Mesenteric fat pad (tissue), 1 donor: ENCODE results near the gene GLTP. TPM values are rescaled to one million over a fixed set of nuclear protein-coding genes. Genes with fewer than 3 reads are reported as not detected.

ENCODE experiments used
- DNase-seq: peaks from one replicate; pipeline ENCODE4 v3.0.0-alpha.2; 2020; ENCODE audit warnings: low spot score
- total RNA-seq: library from RNA; stranded (reverse); fragmentation: NEBNext Ultra II Directional; extraction: Animal tissue kit (Norgen Biotek cat#: 25700); gene quantifications from one replicate; pipeline ENCODE4 v1.2.1, GENCODE V29; 2021
- donor health status: DM: yes; HTN: yes; CAD: no.

GLTP gene
- total RNA-seq, 1 donor from 2014 or later, result 31.4 TPM

DNA sequence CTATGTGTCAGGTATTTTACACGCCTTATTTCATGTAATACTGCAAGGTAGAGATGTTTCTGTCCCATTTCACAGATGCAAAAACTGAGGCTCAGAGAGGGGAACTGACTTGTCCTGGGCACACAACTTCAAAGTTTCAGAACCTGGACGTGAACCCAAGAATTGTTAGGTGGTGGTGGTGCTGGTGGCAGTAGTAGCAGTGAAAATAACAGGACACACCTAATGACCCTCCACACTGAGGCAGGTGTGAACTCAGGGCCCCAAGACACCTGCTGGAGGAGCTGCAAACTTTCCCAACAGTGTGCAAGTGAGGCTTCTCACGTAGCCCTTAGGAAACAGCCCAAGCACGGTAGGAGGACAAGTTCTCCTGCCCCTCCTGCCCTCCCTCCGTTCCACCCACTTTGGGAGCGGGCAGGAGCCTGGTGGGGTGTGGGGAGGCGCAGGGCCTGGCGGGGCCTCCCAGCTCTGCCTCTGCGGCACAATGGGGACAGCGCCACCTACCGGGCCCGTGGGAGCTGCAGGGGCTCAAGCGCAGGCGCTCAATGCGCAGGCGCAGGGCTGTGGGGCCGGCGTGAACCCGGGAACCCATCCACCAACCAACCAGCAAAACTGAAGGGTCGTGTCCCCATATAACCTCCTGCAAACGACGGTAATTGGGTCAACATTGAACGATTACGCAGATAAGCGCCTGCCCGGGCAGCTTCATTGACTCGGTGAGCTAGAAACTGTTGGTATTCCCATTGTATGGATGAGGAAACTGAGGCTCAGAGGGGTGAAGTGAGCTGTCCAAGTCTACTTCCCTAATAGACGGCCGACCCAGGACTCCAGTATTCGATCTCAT is 35.1 kb downstream of the GLTP start:
- peak; percentile 96 for DNase-seq

DNA sequence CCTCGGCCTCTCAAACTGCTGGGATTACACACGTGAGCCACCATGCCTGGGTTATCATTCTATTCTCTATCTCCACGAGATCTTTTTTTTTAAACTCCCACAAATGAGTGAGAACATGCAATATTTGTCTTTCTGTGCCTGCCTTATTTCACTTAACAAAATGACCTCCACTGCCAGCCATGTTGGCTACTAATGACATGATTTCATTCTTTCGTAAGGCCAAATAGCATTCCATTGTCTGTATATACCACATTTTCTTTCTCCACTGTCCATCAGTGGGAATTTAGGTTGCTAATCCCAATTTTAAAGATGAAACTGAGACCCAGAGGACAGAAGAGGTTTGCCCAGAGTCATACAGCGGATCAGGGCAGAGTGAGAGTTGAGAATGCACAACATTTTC is 36.2 kb downstream of the GLTP start:
- DNase-seq, result no peak

DNA sequence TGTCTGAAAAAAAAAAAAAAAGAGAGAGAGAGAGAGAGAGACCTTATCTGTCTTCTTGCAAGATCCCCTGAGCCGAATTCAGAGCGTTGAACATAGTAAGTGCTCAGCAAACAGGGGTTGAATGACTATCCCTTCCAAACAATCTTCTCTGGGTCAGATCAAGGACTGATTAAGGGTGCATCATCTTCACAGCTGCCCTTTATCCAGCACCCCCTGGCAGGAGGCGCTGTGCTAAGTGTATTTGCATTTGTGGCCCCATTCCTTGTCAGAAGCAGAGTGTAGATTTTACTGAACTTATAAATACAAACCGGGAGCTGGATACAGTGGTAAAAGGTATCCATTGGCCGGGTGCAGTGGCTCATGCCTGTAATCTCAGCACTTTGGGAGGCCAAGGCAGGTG is 38.3 kb downstream of the GLTP start:
- no peak for DNase-seq

DNA sequence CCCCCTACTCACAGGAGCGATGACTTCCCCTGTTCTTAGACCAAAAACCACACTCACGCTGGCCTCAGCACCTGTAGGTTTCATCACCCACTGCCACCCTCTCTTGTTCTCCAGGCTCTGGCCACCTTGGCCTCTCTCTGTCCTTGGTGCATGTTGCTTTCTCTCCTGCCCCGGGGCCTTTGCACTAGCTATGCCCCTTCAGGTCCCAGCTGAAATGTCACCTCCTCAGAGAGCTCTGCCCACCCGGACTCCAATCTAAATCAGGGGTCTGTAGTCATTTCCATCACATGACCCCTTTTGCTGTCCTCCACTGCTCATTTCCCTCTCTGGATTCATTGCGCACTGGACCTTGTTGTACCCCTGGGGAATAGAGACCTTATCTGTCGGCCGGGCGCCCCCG is 39.0 kb downstream of the GLTP start:
- no peak for DNase-seq

DNA sequence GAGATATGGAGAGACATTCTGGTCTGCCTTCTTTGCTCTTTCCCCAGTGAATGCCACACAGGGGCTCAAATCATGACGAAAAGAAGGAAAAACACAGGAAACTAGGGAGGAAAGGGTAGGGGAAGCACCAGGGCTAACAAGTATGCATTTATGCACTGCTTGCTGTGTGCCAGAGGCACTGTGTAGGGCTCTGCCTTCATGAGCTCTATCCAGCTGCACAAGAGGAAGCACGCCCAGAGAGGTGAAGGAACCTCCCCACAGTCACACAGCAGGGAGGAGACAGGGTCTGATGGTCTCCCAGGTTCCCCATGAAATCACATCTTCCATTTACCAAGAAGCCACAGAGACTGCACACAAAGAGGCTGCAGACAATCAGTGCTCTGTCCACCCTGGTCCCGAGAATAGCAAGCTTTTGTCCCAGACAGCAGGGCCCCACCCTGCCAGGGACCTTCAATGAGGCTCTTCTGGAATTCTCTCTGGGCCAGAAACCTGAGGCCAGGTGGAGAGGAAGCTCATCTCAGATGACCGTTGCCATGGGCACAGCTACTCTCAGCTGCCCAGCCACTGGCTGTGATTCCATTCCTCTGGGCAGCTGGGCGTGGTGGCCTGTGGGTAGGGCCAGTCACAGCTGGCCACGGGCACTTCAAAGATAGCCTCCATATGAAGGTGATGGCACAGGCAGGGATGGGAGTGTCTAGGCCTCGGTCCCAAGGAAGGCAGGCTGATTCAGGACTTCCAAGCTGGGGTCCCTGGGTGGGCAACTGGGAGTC is 39.9 kb downstream of the GLTP start:
- no peak for DNase-seq

DNA sequence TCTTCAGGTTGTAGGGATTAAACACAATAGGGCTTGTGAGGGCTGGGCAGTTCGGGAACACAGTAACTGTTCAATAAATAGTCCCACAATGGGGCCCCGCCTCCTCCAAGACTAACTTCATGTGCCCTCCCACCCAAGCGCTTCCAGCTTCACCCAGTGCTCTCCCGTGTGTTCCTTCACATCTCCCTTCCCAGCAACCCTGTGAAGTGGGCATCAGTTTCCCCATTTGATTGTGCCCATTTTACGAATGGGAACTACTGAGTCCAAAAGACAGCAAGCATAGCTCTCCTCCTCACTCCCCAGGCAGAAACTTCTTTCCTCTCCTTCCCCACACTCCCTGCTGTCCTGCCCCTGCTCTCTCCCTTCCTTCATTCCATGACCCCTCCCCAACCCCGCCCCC is 40.9 kb downstream of the GLTP start:
- no peak for DNase-seq

DNA sequence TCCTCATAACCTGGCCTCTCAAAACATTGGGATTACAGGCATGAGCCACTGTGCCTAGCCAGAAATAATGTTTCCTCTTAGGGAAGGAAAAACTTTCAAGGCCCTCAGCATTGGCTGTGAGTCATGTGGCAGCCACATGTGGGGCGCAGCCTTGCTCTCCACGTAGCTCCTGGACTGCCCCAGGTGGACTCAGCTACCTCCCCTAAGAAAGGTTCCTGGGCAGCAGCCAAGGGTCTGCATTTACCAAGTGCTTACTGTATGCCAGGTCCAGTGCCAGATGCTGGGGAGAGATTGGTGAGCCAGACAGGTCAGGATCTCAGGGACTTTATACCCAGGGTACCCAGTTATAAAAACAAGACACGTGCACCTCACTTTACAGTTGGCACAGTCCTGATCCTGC is 43.4 kb downstream of the GLTP start:
- DNase-seq, result no peak

DNA sequence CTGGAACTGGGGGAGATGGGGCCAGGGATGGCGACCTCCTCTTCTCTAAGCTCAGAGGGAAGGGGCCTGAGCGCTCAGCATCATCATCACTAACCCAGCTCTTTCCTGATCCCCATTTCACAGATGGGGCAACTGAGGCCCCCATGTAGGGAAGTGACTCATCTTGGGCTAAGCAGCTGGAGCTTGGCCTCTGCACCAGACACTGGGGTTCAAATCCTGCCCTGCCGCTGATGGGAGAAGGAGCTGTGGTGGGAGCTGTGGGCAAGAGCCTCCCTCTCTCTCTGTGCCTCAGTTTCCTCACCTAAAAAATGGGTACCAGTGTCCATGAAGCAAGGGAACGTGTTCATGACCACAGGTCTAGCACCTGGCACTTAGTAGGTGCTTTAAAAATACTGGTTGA is 44.5 kb downstream of the GLTP start:
- no peak for DNase-seq

DNA sequence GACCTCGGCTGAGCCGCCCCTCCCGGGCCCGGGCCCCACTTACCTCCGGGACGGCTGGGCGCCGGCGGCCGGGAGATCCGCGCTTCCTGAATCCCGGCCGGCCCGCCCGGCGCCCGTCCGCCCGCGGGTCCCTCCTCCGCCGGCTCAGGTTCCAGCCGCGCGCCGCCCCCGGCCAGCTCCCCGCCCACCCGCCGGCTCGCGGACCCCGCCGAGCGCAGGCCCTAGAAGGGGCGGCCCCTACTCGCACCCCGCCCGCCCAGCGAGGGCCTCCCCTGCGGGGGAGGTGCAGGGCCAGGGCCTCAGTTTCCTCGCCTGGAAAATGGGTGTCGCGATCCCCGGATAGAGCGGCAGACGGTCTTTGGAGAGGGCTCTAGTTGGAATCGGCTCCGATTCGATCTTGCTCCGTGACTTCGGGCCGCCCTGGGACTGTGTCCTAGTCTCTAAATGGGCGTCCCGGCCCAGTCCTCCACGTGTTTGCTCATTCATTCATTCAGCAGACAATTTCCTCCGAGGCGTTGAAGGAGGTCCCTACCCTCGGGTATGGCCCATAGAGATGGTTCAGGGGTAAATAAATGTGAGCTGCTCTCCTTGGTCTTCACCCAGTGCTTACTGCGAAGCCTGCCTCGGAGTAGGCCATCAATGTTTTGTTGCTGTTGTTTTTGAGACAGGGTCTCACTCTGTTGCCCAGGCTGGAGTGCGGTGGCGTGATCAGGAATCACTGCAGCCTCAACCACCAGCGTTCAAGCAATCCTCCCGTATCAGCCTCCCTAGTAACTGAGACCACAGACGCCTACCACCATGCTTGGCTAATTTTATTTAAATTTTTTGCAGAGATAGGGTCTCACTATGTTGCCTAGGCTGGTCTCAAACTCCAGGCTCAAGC is 46.8 kb downstream of the GLTP start, which contains the start of gene TRPV4:
Gene TRPV4 (minus strand): TSS at position 92 of the 883 bp plus-strand sequence. CDS start 18,602 bp downstream, outside the sequence.
- no peak for DNase-seq

DNA sequence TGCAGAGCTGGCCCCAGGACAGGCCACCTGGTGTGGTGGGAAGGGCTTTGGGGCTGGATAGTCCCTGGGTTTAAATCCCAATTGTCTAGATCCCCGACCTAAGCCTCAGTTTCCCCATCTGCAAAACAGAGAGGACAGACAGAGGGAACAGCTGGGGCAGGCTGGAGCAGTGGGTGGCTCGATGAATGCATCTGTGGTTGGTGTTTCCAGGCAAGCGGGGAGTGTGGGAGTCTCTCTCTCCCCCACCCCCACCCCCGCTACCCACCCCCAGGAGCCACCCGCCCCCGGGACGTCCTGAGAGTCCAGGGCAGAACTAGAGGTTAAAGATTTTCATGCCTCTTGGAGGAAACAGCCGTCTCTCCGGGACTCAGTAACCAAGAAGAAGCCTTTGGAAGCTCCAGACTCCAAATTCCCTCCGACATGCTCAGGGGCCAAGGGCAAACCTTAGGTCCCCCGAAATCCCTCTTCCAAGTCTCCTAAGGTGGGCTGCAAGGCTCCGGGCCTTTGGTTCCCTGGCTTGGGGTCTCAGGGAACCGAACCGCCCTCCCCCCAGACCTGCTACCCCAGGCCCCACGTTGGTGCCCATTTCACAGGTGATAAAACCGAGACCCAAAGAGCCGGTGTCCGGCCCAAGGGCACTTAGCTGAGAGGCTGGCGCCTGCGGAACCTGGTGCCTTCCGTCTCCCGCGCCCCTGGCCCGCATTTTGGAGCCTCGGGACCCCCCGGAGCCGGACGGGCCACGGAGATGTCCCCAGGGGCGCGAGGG is 47.6 kb downstream of the GLTP start:
- DNase-seq, result no peak

DNA sequence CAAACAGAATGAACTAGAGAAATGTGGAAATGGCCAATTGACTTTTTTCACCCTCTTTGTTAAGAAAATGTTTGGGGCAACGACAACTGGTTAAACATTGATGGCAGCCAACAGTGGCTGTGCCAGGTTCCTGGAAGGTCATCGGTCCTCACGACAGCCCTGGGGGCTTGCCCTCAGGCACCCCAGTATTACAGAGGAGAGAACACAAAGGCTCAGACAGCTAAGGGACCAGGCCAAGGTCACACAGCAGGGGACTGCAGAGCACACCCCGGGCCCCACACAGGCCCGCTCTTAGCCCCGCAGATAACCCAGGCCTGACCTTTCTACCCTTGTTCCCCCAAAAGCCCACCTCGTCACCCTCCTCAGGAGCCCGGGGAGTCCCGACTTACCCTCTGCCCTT is 48.4 kb downstream of the GLTP start:
- no peak for DNase-seq

DNA sequence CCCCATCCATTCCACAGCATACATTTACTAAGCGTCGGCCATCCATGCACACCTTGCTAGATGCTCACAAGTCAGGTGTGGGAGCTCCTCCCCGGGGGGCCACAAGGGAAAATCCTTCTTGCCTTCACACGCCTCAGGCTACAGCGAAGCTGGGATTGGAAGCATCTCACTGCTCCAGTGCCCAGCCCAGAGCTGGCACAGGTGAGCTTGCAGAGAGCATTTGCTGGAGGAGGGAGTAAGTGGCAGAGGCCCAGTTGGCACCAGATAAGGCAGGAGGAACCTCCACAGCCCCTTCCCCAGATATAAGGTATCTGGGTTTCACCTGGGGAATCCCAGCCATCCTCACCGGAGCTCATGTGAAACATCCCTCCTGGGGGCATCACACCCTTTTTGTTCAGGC is 49.0 kb downstream of the GLTP start:
- no peak for DNase-seq

DNA sequence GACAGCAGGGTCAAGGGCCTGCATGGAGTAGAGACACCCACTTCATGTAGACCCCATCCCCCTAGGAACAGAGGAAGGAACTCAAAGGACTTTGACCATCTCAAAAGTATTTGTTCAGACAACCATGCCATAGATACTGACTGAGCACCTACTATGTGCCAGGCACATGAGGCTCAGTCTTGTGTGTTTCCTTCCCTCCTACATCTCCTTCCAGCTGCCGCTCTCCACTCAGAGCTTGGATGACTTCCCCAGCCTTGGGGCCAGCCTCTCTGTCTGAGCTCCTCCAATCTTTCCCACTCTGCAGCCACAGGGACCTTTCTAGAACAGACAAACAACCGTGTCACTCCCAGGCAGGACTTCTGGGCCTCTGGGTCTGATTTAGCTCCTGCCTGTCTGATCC is 49.6 kb downstream of the GLTP start:
- no peak for DNase-seq

DNA sequence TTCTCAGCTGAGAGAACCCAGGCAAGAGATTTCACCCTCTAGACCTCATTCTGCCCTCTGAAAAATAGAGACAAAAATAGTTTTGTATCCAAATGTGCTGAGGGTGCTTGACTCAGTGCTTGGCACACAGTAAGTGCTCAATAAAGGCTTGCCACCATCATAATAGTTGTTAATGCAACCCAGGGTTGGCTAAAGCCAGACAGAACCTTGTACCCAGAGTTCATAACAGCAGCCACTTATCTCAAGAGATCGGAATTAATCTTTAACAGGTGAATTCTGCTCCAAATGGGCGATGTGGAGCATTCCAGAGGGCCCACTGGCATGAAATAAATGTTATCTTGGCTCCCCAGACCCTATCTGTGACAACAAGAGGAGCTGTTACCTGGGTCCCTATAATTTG is 50.1 kb downstream of the GLTP start:
- no peak for DNase-seq

DNA sequence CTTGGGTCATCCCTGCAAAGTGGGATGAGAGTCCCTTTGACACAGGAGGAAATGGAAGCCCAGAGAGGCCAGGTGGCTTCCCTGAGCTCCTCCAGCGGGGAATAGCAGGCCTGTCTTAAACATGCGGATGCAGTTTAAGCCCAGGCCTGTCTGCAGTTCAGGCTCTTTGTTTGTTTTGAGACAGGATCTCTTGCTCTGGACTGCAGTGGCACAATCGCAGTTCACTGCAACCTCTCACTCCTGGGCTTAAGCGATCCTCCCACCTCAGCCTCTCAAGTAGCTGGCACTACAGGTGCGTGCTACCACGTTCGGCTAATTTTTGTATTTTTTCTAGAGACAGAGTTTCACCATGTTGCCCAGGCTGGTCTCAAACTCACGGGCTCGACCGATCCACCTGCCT is 50.7 kb downstream of the GLTP start:
- DNase-seq, result no peak

DNA sequence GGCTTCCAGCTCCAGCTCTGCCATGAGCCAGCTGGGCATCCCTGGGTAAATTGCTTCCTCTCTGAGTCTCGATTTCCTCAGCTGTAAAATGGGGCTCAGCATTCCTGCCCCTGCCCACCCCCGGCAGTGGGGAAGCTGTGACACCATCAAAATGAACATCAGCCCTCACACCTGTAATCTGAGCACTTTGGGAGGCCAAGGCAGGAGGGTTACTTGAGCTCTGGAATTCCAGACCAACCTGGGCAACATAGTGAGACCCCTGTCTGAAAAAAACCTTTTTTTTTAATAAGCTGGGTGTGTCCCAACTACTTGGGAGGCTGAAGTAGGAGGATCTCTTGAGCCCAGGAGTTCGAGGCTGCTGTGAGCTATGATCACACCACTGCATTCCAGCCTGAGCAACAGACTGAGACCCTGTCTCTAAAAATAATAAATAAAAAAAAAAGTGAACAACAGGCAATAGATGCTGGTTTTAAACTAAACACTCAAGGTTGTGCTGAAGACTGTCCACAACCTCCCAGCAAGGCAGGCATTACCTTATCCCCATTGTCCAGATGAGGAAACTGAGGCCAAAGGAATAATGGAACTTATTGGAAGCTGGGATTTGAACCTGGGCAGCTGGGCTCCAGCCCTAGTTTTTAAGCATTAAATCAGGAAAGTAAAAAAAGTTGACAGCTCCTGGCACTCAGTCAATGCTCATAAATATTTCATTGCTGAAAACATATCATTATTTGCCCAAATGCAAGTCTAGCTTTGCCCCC is 51.4 kb downstream of the GLTP start:
- DNase-seq, result no peak

DNA sequence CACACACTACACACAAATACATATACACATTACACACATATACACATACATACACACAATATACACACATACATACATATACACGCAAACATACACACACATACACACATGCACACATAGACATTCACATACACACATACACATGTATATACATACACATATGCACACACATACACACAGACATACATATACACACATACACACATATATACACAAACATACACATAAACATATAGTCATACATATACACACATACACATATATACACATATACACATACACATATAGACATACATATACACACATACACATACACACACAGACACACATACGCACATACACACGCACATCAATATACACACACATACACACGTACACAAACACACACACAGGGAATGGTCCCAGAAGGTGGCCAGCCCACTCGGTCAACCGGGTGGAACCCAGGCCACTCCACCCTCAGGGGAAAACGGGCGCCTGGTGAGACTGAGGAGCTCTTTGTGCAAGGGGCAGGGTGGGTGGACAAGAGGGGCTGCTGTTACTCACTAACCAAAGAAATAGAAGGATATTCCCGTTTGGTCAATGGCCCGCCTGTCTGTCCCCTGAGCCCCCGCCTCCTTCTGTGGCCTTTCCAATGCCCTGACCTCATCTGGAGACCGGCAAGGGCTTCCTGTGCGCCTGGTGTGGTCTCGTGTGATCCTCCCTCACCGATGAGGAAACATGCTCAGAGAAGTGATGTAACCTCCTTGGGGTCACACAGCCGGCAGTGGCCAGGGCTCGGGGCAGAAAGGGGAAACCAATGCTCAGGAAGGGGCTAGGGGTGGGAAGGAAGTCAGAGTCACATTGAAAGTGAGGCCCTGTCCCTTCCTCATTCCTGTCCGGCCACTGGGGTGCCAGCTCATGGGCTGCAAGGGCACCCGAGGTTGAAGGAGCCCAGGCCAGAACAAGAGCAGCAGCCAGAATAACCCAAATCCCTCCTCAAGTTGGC is 52.5 kb downstream of the GLTP start:
- no peak for DNase-seq

DNA sequence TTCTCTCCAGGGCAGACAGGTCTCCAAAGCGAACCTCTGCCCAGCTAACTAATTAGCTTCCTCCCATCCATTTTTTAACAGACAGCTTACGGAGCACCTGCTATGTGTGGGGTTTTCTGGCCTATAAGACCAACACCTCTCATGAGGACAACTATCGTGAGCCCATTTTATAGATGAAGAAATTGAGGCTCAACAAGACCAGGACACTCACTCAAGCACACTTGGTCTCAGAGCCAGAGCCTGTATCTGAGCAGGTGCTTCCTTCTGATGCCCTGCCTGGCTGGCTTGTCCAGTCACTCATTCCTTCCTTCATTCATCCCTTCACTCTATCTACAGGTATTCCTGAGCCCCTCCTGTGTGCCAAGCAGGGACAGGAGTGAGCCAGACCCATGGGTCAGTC is 53.3 kb downstream of the GLTP start:
- no peak for DNase-seq

DNA sequence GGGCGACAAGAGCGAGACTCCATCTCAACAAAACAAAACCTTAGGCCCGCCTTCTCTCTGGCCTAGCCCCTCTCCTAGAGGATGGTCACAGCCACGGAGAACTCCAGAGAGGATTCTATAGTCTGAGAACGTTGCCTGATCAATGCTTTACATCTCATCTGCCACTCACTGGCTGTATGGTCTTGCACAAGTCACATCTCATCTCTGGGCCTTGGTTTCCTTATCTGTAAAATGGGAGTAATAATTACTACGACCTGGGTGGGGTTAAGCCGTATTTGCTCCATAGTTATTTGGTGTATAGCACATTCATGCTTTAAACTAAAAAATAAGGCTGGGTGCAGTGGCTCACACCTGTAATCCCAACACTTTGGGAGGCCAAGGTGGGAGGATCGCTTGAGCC is 55.6 kb downstream of the GLTP start:
- DNase-seq, result no peak
